HG03460 (cell line): ENCODE data around the gene TP53BP1.

ENCODE experiments used
- ATAC-seq: cut with Tn5 transposase; IDR thresholded peaks from one replicate; pipeline ENCODE4 v1.9.1; 2021; ENCODE audit not compliant: unreplicated experiment

Gene TP53BP1

GRCh38 chr15:43370310-43370974 lies 122.5 kb downstream of the TP53BP1 start:
- peak; percentile 37 for ATAC-seq

GRCh38 chr15:43361313-43361903 lies 131.5 kb downstream of the TP53BP1 start:
- no peak for ATAC-seq

GRCh38 chr15:43360821-43361220 lies 132.1 kb downstream of the TP53BP1 start:
- no peak for ATAC-seq
